HUES64 (cell line): ENCODE results near the gene ALG1. TPM values are rescaled to one million over a fixed set of nuclear protein-coding genes. Genes with fewer than 3 reads are reported as not detected.
A peak's percentile ranks its signal among the peaks of the same experiment; 100 is the strongest.

Experiments used
- H3K27ac ChIP-seq: 2 replicates; pipeline ENCODE4 v1.7.0; 2013; ENCODE audit warnings: low read depth, low read length, inconsistent platforms
- H3K27me3 ChIP-seq: 2 replicates; pipeline ENCODE4 v1.6.1; 2013; ENCODE audit warnings: mild to moderate bottlenecking, low read length; ENCODE audit not compliant: insufficient read depth
- H3K36me3 ChIP-seq: 2 replicates; pipeline ENCODE4 v1.6.1; 2013; ENCODE audit warnings: mild to moderate bottlenecking, low read length; ENCODE audit not compliant: insufficient read depth
- H3K4me1 ChIP-seq: 2 replicates; pipeline ENCODE4 v1.6.1; 2013; ENCODE audit warnings: mild to moderate bottlenecking, low read length, moderate library complexity; ENCODE audit not compliant: insufficient read depth
- H3K4me3 ChIP-seq: 2 replicates; pipeline ENCODE4 v1.5.1; 2013; ENCODE audit warnings: mild to moderate bottlenecking, low read length, moderate library complexity
- H3K9ac ChIP-seq: 2 replicates; pipeline ENCODE4 v1.6.1; 2013; ENCODE audit warnings: mild to moderate bottlenecking, low read depth, low read length
- H3K9me3 ChIP-seq: 2 replicates; pipeline ENCODE4 v1.6.1; 2013; ENCODE audit warnings: low read depth, low read length; ENCODE audit not compliant: insufficient read depth
- WGBS: fragments of 150-250, 120-280 bp; methylation state at CpG from one replicate; pipeline ENCODE4 v1.1.7; 2013; ENCODE audit warnings: missing lambda C conversion rate; 5-methylcytosine and 5-hydroxymethylcytosine counted together
- polyA plus RNA-seq, 2 experiments: library from polyadenylated mRNA; stranded (reverse); fragments of 50-300 nt; gene quantifications; one replicate each; pipeline ENCODE4 v1.2.3, GENCODE V29; 2013

Gene ALG1
- polyA plus RNA-seq (2013, experiment 1 of 2), result 27.0 TPM
- polyA plus RNA-seq (2013, experiment 2 of 2), result 20.9 TPM

GRCh38 chr16:5071681-5072333, at the start of gene ALG1:
TSS of gene ALG1 (plus strand) at chr16:5071843. CDS start at chr16:5071850, 7 bp downstream.
- peak within 1 kb of the TSS; percentile 81 for H3K4me3 ChIP-seq
- H3K27me3 ChIP-seq, result no peaks in the 10 kb centered on the region
- peaks cover 32% of the 10 kb centered on the region for H3K36me3 ChIP-seq
- WGBS, result 2% methylated on average over 53 of the region's 53 CpGs
- H3K4me1 ChIP-seq, result no peaks in the 10 kb centered on the region; the same call in 1 of the 2 replicates
- H3K9me3 ChIP-seq, result no peaks in the 10 kb centered on the region
- peak within 1 kb of the TSS; percentile 59 for H3K27ac ChIP-seq
- H3K9ac ChIP-seq, result peak within 1 kb of the TSS; percentile 88

GRCh38 chr16:5022521-5022920, 49.1 kb upstream of the ALG1 start:
- Histone ChIP-seq H3K9me3 (no peaks in the 10 kb centered on the region), H3K9ac (no peak overlapping the region), H3K27me3 (no peaks in the 10 kb centered on the region), H3K27ac (no peak overlapping the region), H3K36me3 (no peaks in the 10 kb centered on the region), H3K4me3 (no peak overlapping the region), H3K4me1 (no peaks in the 10 kb centered on the region)
- WGBS, result 89% methylated on average over 6 of the region's 6 CpGs

- Histone ChIP-seq H3K36me3 (no peaks in the 10 kb centered on the region), H3K4me3 (no peak overlapping the region), H3K4me1 (no peaks in the 10 kb centered on the region), H3K27me3 (no peaks in the 10 kb centered on the region), H3K9me3 (no peaks in the 10 kb centered on the region), H3K9ac (no peak overlapping the region), H3K27ac (no peak overlapping the region)
- 90% methylated on average over 4 of the region's 4 CpGs for WGBS
Observed at GRCh38 chr16:5024632-5025031, 47.0 kb upstream of the ALG1 start.

- 44% methylated on average over 17 of the region's 17 CpGs for WGBS
- Histone ChIP-seq H3K9ac (no peak overlapping the region), H3K9me3 (no peaks in the 10 kb centered on the region), H3K27ac (no peak overlapping the region), H3K27me3 (no peaks in the 10 kb centered on the region), H3K36me3 (no peaks in the 10 kb centered on the region; the same call in 1 of the 2 replicates), H3K4me3 (no peak overlapping the region), H3K4me1 (no peaks in the 10 kb centered on the region)
Observed at GRCh38 chr16:5025171-5025632, 46.4 kb upstream of the ALG1 start.

- no peak overlapping the region for H3K9ac ChIP-seq
- H3K36me3 ChIP-seq, result no peaks in the 10 kb centered on the region; the same call in 1 of the 2 replicates
- H3K27ac ChIP-seq, result no peak overlapping the region
- H3K27me3 ChIP-seq, result no peaks in the 10 kb centered on the region
- H3K4me1 ChIP-seq, result no peaks in the 10 kb centered on the region
- 95% methylated on average over 8 of the region's 8 CpGs for WGBS
- no peak overlapping the region for H3K4me3 ChIP-seq
- H3K9me3 ChIP-seq, result no peaks in the 10 kb centered on the region
Observed at GRCh38 chr16:5026664-5027063, 45.0 kb upstream of the ALG1 start.

GRCh38 chr16:5027086-5027485, 44.6 kb upstream of the ALG1 start:
- Histone ChIP-seq H3K4me3 (no peak overlapping the region), H3K36me3 (no peaks in the 10 kb centered on the region; the same call in 1 of the 2 replicates), H3K27ac (no peak overlapping the region), H3K9ac (no peak overlapping the region), H3K4me1 (no peaks in the 10 kb centered on the region), H3K27me3 (no peaks in the 10 kb centered on the region), H3K9me3 (no peaks in the 10 kb centered on the region)
- WGBS, result 92% methylated on average over 6 of the region's 7 CpGs

- 94% methylated on average over 29 of the region's 32 CpGs for WGBS
- H3K4me3 ChIP-seq, result no peak overlapping the region
- H3K27me3 ChIP-seq, result peaks cover 3% of the 10 kb centered on the region; the same call in 1 of the 2 replicates
Observed at GRCh38 chr16:5027575-5028235, 43.9 kb upstream of the ALG1 start.

GRCh38 chr16:5028950-5029475, 42.6 kb upstream of the ALG1 start:
- Histone ChIP-seq H3K4me1 (peaks cover 5% of the 10 kb centered on the region; the same call in 1 of the 2 replicates), H3K9me3 (no peaks in the 10 kb centered on the region), H3K36me3 (no peaks in the 10 kb centered on the region; the same call in 1 of the 2 replicates), H3K4me3 (no peak overlapping the region), H3K27ac (no peak overlapping the region), H3K9ac (no peak overlapping the region), H3K27me3 (peaks cover 9% of the 10 kb centered on the region)
- WGBS, result 94% methylated on average over 18 of the region's 18 CpGs

More at GRCh38 chr16:5027575-5028235, 43.9 kb upstream of the ALG1 start:
- no peak overlapping the region for H3K9ac ChIP-seq
- no peak overlapping the region for H3K27ac ChIP-seq
- H3K9me3 ChIP-seq, result no peaks in the 10 kb centered on the region
- no peaks in the 10 kb centered on the region; the same call in 1 of the 2 replicates for H3K36me3 ChIP-seq
- H3K4me1 ChIP-seq, result peaks cover 2% of the 10 kb centered on the region; the same call in 1 of the 2 replicates

- H3K36me3 ChIP-seq, result no peaks in the 10 kb centered on the region; the same call in 1 of the 2 replicates
- H3K4me3 ChIP-seq, result no peak overlapping the region
- no peak overlapping the region for H3K9ac ChIP-seq
- 92% methylated on average over 12 of the region's 12 CpGs for WGBS
- no peak overlapping the region for H3K27ac ChIP-seq
- no peaks in the 10 kb centered on the region for H3K9me3 ChIP-seq
- H3K4me1 ChIP-seq, result peaks cover 5% of the 10 kb centered on the region; the same call in 1 of the 2 replicates
- H3K27me3 ChIP-seq, result peaks cover 9% of the 10 kb centered on the region
Observed at GRCh38 chr16:5030251-5030870, 41.3 kb upstream of the ALG1 start.

GRCh38 chr16:5031601-5032000, 40.0 kb upstream of the ALG1 start:
- Histone ChIP-seq H3K9me3 (no peaks in the 10 kb centered on the region), H3K27ac (no peak overlapping the region), H3K27me3 (peaks cover 9% of the 10 kb centered on the region), H3K4me3 (no peak overlapping the region), H3K9ac (no peak overlapping the region), H3K36me3 (no peaks in the 10 kb centered on the region; the same call in 1 of the 2 replicates), H3K4me1 (peaks cover 9% of the 10 kb centered on the region)
- 90% methylated on average over 7 of the region's 7 CpGs for WGBS
